Measurements from ENCODE around the gene FRMPD4.

Gene FRMPD4

GRCh38 chrX:12686331-12686730 lies 548.1 kb downstream of the FRMPD4 start:
- no peak for DNase-seq

GRCh38 chrX:12690646-12691045 lies 552.4 kb downstream of the FRMPD4 start:
- no peak for DNase-seq

GRCh38 chrX:12693754-12694153 lies 555.5 kb downstream of the FRMPD4 start:
- DNase-seq: no peak

GRCh38 chrX:12700745-12701144 lies 562.5 kb downstream of the FRMPD4 start:
- no peak for DNase-seq

GRCh38 chrX:12701628-12702027 lies 563.4 kb downstream of the FRMPD4 start:
- DNase-seq: peak; percentile 17 to 38

- peak in 1 of 2 donors; percentile 15 for DNase-seq
Measured at GRCh38 chrX:12702509-12703091, 564.3 kb downstream of the FRMPD4 start.

- no peak for DNase-seq
Measured at GRCh38 chrX:12704706-12705105, 566.4 kb downstream of the FRMPD4 start.

- no peak for DNase-seq
Measured at GRCh38 chrX:12709047-12709446, 570.8 kb downstream of the FRMPD4 start.

GRCh38 chrX:12711435-12712040 lies 573.3 kb downstream of the FRMPD4 start:
- DNase-seq: no peak

- no peak for DNase-seq
Measured at GRCh38 chrX:12716574-12716973, 578.3 kb downstream of the FRMPD4 start.

- DNase-seq: no peak
Measured at GRCh38 chrX:12719837-12720236, 581.6 kb downstream of the FRMPD4 start.

GRCh38 chrX:12721042-12721441 lies 582.8 kb downstream of the FRMPD4 start:
- no peak for DNase-seq

- no peak for DNase-seq
Measured at GRCh38 chrX:12722314-12722713, 584.0 kb downstream of the FRMPD4 start.

- no peak for DNase-seq
Measured at GRCh38 chrX:12741416-12741815, 603.1 kb downstream of the FRMPD4 start.

- DNase-seq: no peak
Measured at GRCh38 chrX:12747433-12747832, 609.2 kb downstream of the FRMPD4 start.

- no peak for DNase-seq
Measured at GRCh38 chrX:12751887-12752286, 613.6 kb downstream of the FRMPD4 start.

- DNase-seq: no peak
Measured at GRCh38 chrX:12753366-12753765, 615.1 kb downstream of the FRMPD4 start.

- no peak for DNase-seq
Measured at GRCh38 chrX:12758291-12758690, 620.0 kb downstream of the FRMPD4 start.

- DNase-seq: no peak
Measured at GRCh38 chrX:12767856-12768255, 629.6 kb downstream of the FRMPD4 start.

GRCh38 chrX:12768491-12768890 lies 630.2 kb downstream of the FRMPD4 start:
- DNase-seq: no peak

GRCh38 chrX:12770440-12770839 lies 632.2 kb downstream of the FRMPD4 start:
- DNase-seq: no peak

GRCh38 chrX:12771445-12772069 lies 633.3 kb downstream of the FRMPD4 start:
- peak; percentile 68 to 76 for DNase-seq

All from stimulated activated CD4-positive, alpha-beta T cell treated with anti-CD3 and anti-CD28 coated beads, Interleukin-2, amount 100 ng/mL, for 24 hours (primary cell).